HG02870 (cell line): Measurements from ENCODE around the gene EXPH5.

Experiments used
- ATAC-seq: cut with Tn5 transposase; IDR thresholded peaks from one replicate; pipeline ENCODE4 v1.9.1; 2021; ENCODE audit warnings: mild to moderate bottlenecking, moderate library complexity; ENCODE audit not compliant: unreplicated experiment

EXPH5 gene

GRCh38 chr11:108483163-108483562 is 110.4 kb downstream of the EXPH5 start:
- no peak for ATAC-seq

GRCh38 chr11:108474664-108475463 is 118.7 kb downstream of the EXPH5 start:
- no peak for ATAC-seq

GRCh38 chr11:108472681-108473080 is 120.9 kb downstream of the EXPH5 start:
- no peak for ATAC-seq

DNA sequence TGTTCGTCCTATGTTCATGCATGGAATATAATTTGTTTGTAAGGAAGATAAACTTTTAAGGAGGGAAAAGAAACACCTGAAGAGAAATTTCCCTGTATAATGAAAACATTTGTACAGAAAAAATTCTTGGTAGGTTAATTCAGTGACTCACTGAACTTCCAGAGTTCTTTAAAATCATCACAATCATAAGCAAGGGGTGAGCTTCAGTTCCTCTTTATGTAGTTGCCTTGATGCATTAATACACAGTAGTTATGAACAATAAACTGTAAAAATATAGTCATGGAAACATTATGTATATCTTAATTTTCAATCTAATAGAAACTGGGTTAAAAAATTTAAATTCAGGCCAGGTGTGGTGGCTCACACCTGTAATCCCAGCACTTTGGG is 125.1 kb downstream of the EXPH5 start:
- ATAC-seq, result no peak

GRCh38 chr11:108467091-108467823 is 126.3 kb downstream of the EXPH5 start, which contains the start of gene C11orf65:
Gene C11orf65 (minus strand): TSS chr11:108467529. CDS start chr11:108461559, 5,970 bp downstream.
- peak; percentile 98 for ATAC-seq

DNA sequence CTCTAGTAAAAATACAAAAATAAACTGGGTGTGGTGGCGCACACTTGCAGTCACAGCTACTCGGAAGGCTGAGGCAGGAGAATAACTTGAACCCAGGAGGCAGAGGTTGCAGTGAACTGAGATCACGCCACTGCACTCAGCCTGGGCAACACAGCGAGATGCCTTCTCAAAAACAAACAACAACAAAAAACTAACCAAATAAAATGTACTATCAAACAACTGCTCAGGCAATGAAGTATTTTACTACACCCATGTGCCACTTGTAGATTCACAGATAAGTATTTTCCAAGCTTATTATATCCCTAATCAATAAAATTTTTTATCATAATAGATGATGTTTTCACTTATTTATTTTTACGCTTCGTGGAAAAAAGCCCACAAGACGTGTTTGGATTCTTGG is 127.2 kb downstream of the EXPH5 start:
- no peak for ATAC-seq
